OCI-LY3 (cell line): ENCODE results near the gene ATP5F1B.

ENCODE experiments used
- H2AFZ ChIP-seq: fragments of 200-600, 300-600 bp; shearing (Covaris generic); 2 replicates; pipeline ENCODE4 v1.6.0; 2014; ENCODE audit warnings: antibody characterized with exemption, low read depth, low read length
- H3K27ac ChIP-seq: fragments of 200-600, 300-600 bp; sonication (generic); 2 replicates; pipeline ENCODE4 v1.5.1; 2014; ENCODE audit warnings: mild to moderate bottlenecking, low read length, moderate library complexity, mixed read lengths
- H3K27me3 ChIP-seq: fragments of 200-600, 300-600 bp; sonication (generic); 2 replicates; pipeline ENCODE4 v1.6.1; 2014; ENCODE audit warnings: low read depth, low read length, mixed read lengths
- H3K36me3 ChIP-seq: fragments of 200-600, 300-600 bp; sonication (generic); replicated peaks from 2 replicates; pipeline ENCODE3; 2014; ENCODE audit warnings: low read depth, low read length, mixed read lengths
- H3K4me1 ChIP-seq: fragments of 300-600, 200-600 bp; sonication (generic); 2 replicates; pipeline ENCODE4 v1.6.1; 2014; ENCODE audit warnings: low read length, mixed read lengths
- H3K4me2 ChIP-seq: fragments of 200-600, 300-600 bp; sonication (generic); 2 replicates; pipeline ENCODE4 v1.6.1; 2014; ENCODE audit warnings: low read length, mixed read lengths
- H3K4me3 ChIP-seq: fragments of 300-600, 200-600 bp; sonication (generic); 2 replicates; pipeline ENCODE4 v1.5.1; 2014; ENCODE audit warnings: antibody characterized with exemption, mild to moderate bottlenecking, low read length, moderate library complexity
- H3K79me2 ChIP-seq: fragments of 300-600, 200-600 bp; shearing (Covaris generic); 2 replicates; pipeline ENCODE4 v1.6.1; 2014; ENCODE audit warnings: mild to moderate bottlenecking, low read length, mixed read lengths
- H3K9ac ChIP-seq: fragments of 300-600, 200-600 bp; shearing (Covaris generic); 2 replicates; pipeline ENCODE4 v1.6.0; 2014; ENCODE audit warnings: mild to moderate bottlenecking, low read length, moderate library complexity
- H3K9me3 ChIP-seq: fragments of 200-600, 300-600 bp; shearing (Covaris generic); 2 replicates; pipeline ENCODE4 v1.6.1; 2014; ENCODE audit warnings: low read length, mixed read lengths; ENCODE audit not compliant: insufficient read depth
- H4K20me1 ChIP-seq: fragments of 200-600, 300-600 bp; sonication (generic); 2 replicates; pipeline ENCODE4 v1.6.1; 2016; ENCODE audit warnings: low read length, mixed read lengths; ENCODE audit not compliant: insufficient read depth
- EZH2phosphoT487 ChIP-seq: fragments of 200-600 bp; shearing (Covaris generic); IDR thresholded peaks from 2 replicates; pipeline ENCODE4 v1.6.1; 2018; ENCODE audit warnings: antibody characterized with exemption, mixed run types, low read depth
- TF ChIP-seq, protein P1 (sequence below): fragments of 200-600, 300-600 bp; sonication (generic); IDR thresholded peaks from 2 replicates; pipeline ENCODE4 v1.5.1; 2014; ENCODE audit warnings: antibody characterized with exemption, low read length, low read depth

Gene ATP5F1B

DNA sequence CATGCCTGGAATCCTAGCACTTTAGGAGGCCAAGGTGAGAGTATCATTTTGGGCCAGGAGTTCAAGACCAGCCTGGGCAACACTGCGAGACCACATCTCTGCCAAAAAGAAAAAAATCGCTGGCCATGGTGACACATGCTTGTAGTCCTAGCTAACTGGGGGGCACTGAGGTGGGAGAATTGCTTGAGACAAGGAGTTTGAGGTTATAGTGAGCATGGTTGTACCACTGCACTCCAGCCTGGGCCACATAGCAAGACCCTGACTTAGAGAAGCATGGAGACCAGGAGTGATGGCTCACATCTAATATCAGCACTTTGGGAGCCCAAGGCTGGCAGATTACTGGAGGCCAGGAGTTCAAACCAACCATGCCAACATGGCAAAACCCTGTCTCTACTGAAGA lies 33.1 kb upstream of the ATP5F1B start:
- H3K27ac ChIP-seq = peak overlapping the region; percentile 22
- TF ChIP-seq, protein P1, sequence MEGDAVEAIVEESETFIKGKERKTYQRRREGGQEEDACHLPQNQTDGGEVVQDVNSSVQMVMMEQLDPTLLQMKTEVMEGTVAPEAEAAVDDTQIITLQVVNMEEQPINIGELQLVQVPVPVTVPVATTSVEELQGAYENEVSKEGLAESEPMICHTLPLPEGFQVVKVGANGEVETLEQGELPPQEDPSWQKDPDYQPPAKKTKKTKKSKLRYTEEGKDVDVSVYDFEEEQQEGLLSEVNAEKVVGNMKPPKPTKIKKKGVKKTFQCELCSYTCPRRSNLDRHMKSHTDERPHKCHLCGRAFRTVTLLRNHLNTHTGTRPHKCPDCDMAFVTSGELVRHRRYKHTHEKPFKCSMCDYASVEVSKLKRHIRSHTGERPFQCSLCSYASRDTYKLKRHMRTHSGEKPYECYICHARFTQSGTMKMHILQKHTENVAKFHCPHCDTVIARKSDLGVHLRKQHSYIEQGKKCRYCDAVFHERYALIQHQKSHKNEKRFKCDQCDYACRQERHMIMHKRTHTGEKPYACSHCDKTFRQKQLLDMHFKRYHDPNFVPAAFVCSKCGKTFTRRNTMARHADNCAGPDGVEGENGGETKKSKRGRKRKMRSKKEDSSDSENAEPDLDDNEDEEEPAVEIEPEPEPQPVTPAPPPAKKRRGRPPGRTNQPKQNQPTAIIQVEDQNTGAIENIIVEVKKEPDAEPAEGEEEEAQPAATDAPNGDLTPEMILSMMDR = no peak
- no peak for TF ChIP-seq EZH2phosphoT487

DNA sequence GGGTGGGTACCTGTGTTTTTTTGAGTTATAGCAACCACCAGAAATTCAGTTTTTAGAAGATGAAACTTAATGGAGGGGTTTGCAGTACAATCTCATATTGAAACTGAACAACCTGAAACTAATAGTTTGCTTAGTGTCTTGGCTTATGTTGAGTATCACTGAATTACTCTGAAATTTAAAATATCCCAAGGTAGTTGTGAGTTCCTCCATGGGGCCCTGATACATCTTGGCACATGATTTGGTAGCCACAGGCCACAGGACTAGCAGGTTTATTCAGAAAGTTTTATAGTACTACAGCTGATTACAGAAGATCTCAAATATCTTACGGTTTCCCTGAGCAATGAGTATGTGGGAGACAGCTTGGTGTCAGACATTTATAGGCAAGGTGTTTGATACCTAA lies 31.9 kb upstream of the ATP5F1B start:
- Histone ChIP-seq H3K27ac (peak overlapping the region; percentile 60), H3K79me2 (peaks cover 100% of the 10 kb centered on the region), H3K4me2 (peak overlapping the region; percentile 40), H3K36me3 (peaks cover 46% of the 10 kb centered on the region), H3K9ac (no peak overlapping the region), H3K4me1 (peaks cover 48% of the 10 kb centered on the region), H3K27me3 (no peaks in the 10 kb centered on the region), H3K4me3 (no peak overlapping the region), H2AFZ (no peak overlapping the region), H3K9me3 (no peaks in the 10 kb centered on the region), H4K20me1 (peaks cover 90% of the 10 kb centered on the region)
- TF ChIP-seq EZH2phosphoT487 = no peak
- TF ChIP-seq, protein P1 = no peak

More for the DNA sequence above, 33.1 kb upstream of the ATP5F1B start:
- H3K27me3 ChIP-seq = no peaks in the 10 kb centered on the region
- peaks cover 52% of the 10 kb centered on the region for H3K4me1 ChIP-seq
- H3K79me2 ChIP-seq = peaks cover 100% of the 10 kb centered on the region
- no peaks in the 10 kb centered on the region for H3K9me3 ChIP-seq
- H4K20me1 ChIP-seq = peaks cover 91% of the 10 kb centered on the region
- peaks cover 48% of the 10 kb centered on the region for H3K36me3 ChIP-seq
- no peak overlapping the region for H3K9ac ChIP-seq
- peak overlapping the region; percentile 40 for H3K4me2 ChIP-seq
- H3K4me3 ChIP-seq = no peak overlapping the region
- no peak overlapping the region for H2AFZ ChIP-seq

DNA sequence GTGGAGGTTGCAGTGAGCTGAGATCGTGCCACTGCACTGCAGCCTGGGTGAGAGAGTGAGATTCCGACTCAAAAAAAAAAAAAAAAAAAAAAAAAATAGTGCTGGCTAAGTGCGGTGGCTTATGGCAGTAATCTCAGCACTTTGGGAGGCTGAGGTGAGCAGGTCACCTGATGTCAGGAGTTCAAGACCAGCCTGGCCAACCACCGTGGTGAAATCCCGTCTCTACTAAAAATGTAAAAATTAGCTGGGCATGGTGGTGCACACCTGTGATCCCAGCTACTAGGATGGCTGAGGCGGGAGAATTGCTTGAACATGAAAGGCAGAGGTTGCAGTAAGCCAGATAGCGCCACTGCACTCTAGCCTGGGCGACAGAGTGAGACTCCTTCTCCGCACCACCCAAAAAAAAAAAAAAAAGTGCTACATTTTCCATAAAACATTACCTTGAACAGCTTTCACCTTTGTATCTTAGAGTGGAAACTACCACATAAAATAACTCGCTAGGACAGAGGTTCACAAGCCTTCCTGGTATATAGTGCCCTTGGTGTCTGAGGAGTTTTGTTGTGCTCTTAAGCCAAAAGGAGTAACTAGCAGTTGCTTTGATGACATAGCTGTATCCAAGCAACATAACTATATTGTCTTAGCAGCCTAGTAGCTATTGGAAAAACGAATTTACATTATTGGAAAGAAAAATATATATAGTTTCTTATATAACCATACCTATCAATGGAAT lies 31.2 kb upstream of the ATP5F1B start:
- H3K4me2 ChIP-seq = peak overlapping the region; percentile 40; the same call in 1 of the 2 replicates
- TF ChIP-seq, protein P1 = no peak
- no peak for TF ChIP-seq EZH2phosphoT487
- H3K4me1 ChIP-seq = peaks cover 41% of the 10 kb centered on the region
- H3K27me3 ChIP-seq = no peaks in the 10 kb centered on the region
- no peak overlapping the region for H2AFZ ChIP-seq
- peaks cover 46% of the 10 kb centered on the region for H3K36me3 ChIP-seq
- H3K79me2 ChIP-seq = peaks cover 100% of the 10 kb centered on the region
- no peak overlapping the region for H3K4me3 ChIP-seq
- H3K9me3 ChIP-seq = no peaks in the 10 kb centered on the region
- H3K9ac ChIP-seq = no peak overlapping the region
- peaks cover 90% of the 10 kb centered on the region for H4K20me1 ChIP-seq
- H3K27ac ChIP-seq = peak overlapping the region; percentile 60

DNA sequence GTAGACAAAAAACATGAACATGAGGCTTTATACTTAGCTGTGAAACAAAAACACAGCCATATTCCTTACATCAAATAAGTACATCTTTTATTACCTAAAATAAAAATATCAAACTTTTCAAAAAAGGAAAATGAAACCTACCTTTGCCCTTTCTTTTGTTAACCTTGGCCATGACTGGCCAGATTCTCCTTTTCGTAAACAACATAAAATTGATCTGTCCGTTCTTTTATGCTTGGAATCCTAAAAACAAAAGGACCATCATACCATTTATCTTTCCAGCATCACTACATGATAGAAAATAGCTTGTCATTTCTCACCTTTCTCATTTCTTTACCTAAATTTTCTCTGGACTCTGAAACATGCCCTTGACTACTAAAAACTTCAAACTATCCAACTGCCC lies 25.8 kb upstream of the ATP5F1B start:
- H3K9ac ChIP-seq = no peak overlapping the region
- H3K4me2 ChIP-seq = no peak overlapping the region
- H3K9me3 ChIP-seq = no peaks in the 10 kb centered on the region
- no peak overlapping the region for H2AFZ ChIP-seq
- peaks cover 9% of the 10 kb centered on the region for H3K4me1 ChIP-seq
- no peak overlapping the region for H3K27ac ChIP-seq
- peaks cover 63% of the 10 kb centered on the region for H3K36me3 ChIP-seq
- peaks cover 98% of the 10 kb centered on the region for H3K79me2 ChIP-seq
- no peaks in the 10 kb centered on the region for H3K27me3 ChIP-seq
- peaks cover 75% of the 10 kb centered on the region for H4K20me1 ChIP-seq
- no peak overlapping the region for H3K4me3 ChIP-seq
- TF ChIP-seq, protein P1 = no peak
- no peak for TF ChIP-seq EZH2phosphoT487
